Activated CD4-positive, alpha-beta T cell treated with anti-CD3 and anti-CD28 coated beads, Interleukin-2, amount 50 U/mL, for 24 hours (primary cell): ENCODE measurements around the gene CD44.
A peak's percentile ranks its signal among the peaks of the same experiment; 100 is the strongest.
"Not testable (repeated sequence)": the region's sequence is repeated elsewhere in the genome, so short reads cannot be mapped to it uniquely, and the experiment has no call there.

Experiments
- DNase-seq, 2 donors: peaks; one replicate each; pipeline ENCODE4 v3.0.0-alpha.2; 2020; ENCODE audit warnings: low read depth in 1 of 2, low spot score in 1 of 2

Gene CD44

GRCh38 chr11:35207471-35208403 lies 68.8 kb downstream of the CD44 start:
- DNase-seq = no peak

- DNase-seq = no peak
These were observed 69.8 kb downstream of the CD44 start for GRCh38 chr11:35208795-35209194.

GRCh38 chr11:35210876-35211546 lies 72.0 kb downstream of the CD44 start:
- DNase-seq = no peak

GRCh38 chr11:35211952-35212351 lies 73.0 kb downstream of the CD44 start:
- DNase-seq = no peak

- DNase-seq = no peak
These were observed 75.3 kb downstream of the CD44 start for GRCh38 chr11:35214226-35214770.

GRCh38 chr11:35214792-35215193 lies 75.8 kb downstream of the CD44 start:
- peak in 1 of 2 donors; percentile 54 for DNase-seq

GRCh38 chr11:35215945-35216344 lies 77.0 kb downstream of the CD44 start:
- no peak for DNase-seq

- DNase-seq = no peak
These were observed 78.1 kb downstream of the CD44 start for GRCh38 chr11:35216962-35217678.

- no peak for DNase-seq
These were observed 80.0 kb downstream of the CD44 start for GRCh38 chr11:35218956-35219355.

- no peak for DNase-seq
These were observed 84.4 kb downstream of the CD44 start for GRCh38 chr11:35223371-35223796.

- DNase-seq = no peak
These were observed 85.0 kb downstream of the CD44 start for GRCh38 chr11:35223991-35224390.

GRCh38 chr11:35225946-35226520 lies 87.1 kb downstream of the CD44 start:
- no peak for DNase-seq

GRCh38 chr11:35226756-35227155 lies 87.8 kb downstream of the CD44 start:
- DNase-seq = not testable (repeated sequence)

- no peak for DNase-seq
These were observed 88.8 kb downstream of the CD44 start for GRCh38 chr11:35227576-35228327.

GRCh38 chr11:35228328-35228725 lies 89.4 kb downstream of the CD44 start:
- no peak for DNase-seq

GRCh38 chr11:35230388-35230787 lies 91.4 kb downstream of the CD44 start:
- no peak for DNase-seq

GRCh38 chr11:35231076-35231860 lies 92.3 kb downstream of the CD44 start:
- DNase-seq = no peak

- no peak for DNase-seq
These were observed 93.9 kb downstream of the CD44 start for GRCh38 chr11:35232891-35233330.

GRCh38 chr11:35233518-35233917 lies 94.5 kb downstream of the CD44 start:
- DNase-seq = no peak
